GM18508 (cell line): ENCODE measurements around the gene TIAL1.
"Not testable (repeated sequence)": the region's sequence is repeated elsewhere in the genome, so short reads cannot be mapped to it uniquely, and the experiment has no call there.

ENCODE experiments used
- ATAC-seq: cut with Tn5 transposase; IDR thresholded peaks from one replicate; pipeline ENCODE4 v1.9.1; 2021; ENCODE audit warnings: moderate number of reproducible peaks; ENCODE audit not compliant: insufficient read depth, unreplicated experiment

The TIAL1 gene

GRCh38 chr10:119614686-119615085 lies 17.9 kb upstream of the TIAL1 start:
- no peak for ATAC-seq

- ATAC-seq: no peak
Observed at GRCh38 chr10:119613741-119614140, 17.0 kb upstream of the TIAL1 start.

GRCh38 chr10:119611433-119611832 lies 14.7 kb upstream of the TIAL1 start:
- no peak for ATAC-seq

GRCh38 chr10:119609516-119609915 lies 12.8 kb upstream of the TIAL1 start:
- no peak for ATAC-seq

GRCh38 chr10:119608316-119609155 lies 11.8 kb upstream of the TIAL1 start:
- ATAC-seq: no peak

GRCh38 chr10:119604468-119604867 lies 7.7 kb upstream of the TIAL1 start:
- no peak for ATAC-seq

- ATAC-seq: no peak
Observed at GRCh38 chr10:119602241-119603095, 5.7 kb upstream of the TIAL1 start.

GRCh38 chr10:119598397-119598796 lies 1.6 kb upstream of the TIAL1 start:
- no peak for ATAC-seq

- ATAC-seq: no peak
Observed at GRCh38 chr10:119597405-119598186, 832 bp upstream of the TIAL1 start.

- no peak for ATAC-seq
Observed at GRCh38 chr10:119595676-119596515, 868 bp downstream of the TIAL1 start.

GRCh38 chr10:119595134-119595675 lies 1.6 kb downstream of the TIAL1 start:
- no peak for ATAC-seq

GRCh38 chr10:119588071-119588470 lies 8.7 kb downstream of the TIAL1 start:
- no peak for ATAC-seq

- ATAC-seq: no peak
Observed at GRCh38 chr10:119578355-119578754, 18.4 kb downstream of the TIAL1 start.

- no peak for ATAC-seq
Observed at GRCh38 chr10:119575991-119576390, 20.8 kb downstream of the TIAL1 start.

- ATAC-seq: no peak
Observed at GRCh38 chr10:119575506-119575905, 21.3 kb downstream of the TIAL1 start.

- no peak for ATAC-seq
Observed at GRCh38 chr10:119567978-119568377, 28.8 kb downstream of the TIAL1 start.

GRCh38 chr10:119562097-119562496 lies 34.7 kb downstream of the TIAL1 start:
- no peak for ATAC-seq

- ATAC-seq: not testable (repeated sequence)
Observed at GRCh38 chr10:119559511-119559910, 37.3 kb downstream of the TIAL1 start.

- not testable (repeated sequence) for ATAC-seq
Observed at GRCh38 chr10:119556081-119556480, 40.7 kb downstream of the TIAL1 start.
